Gastrocnemius medialis (tissue), 4 donors: ENCODE results near the gene RXFP4. TPM values are rescaled to one million over a fixed set of nuclear protein-coding genes. Genes with fewer than 3 reads are reported as not detected.

Experiments
- ATAC-seq, 2 donors: fragments of 150-250 bp; one replicate each; pipeline ENCODE4 v1.9.1; 2016
- DNase-seq, 2 donors: peaks; one replicate each; pipeline ENCODE4 v3.0.0-alpha.2; 2019
- H3K27ac ChIP-seq, 4 donors: fragments of 200-600 bp; sonication (generic); 1 replicate in 1 of 4; 2 replicates in 3 of 4; pipeline ENCODE4 v1.5.1; 2016 to 2018; ENCODE audit warnings: mild to moderate bottlenecking in 2 of 4, moderate library complexity in 1 of 4
- H3K27me3 ChIP-seq, 3 donors: fragments of 200-600 bp; sonication (generic) in 2 of 3; 1 replicate in 1 of 3; 2 replicates in 2 of 3; pipeline versions ENCODE4 v1.5.1 to v1.6.0; 2016 to 2019; ENCODE audit warnings: mild to moderate bottlenecking in 1 of 3, moderate library complexity in 1 of 3
- H3K36me3 ChIP-seq, 2 donors: fragments of 200-600 bp; sonication (generic) in 1 of 2; one replicate each; pipeline ENCODE4 v1.5.1; 2017 to 2018
- H3K4me1 ChIP-seq, 2 donors: fragments of 200-600 bp; sonication (generic) in 1 of 2; one replicate each; pipeline ENCODE4 v1.5.1; 2016 to 2017; ENCODE audit warnings: mild to moderate bottlenecking in 2 of 2
- H3K4me3 ChIP-seq, 4 donors: fragments of 200-600 bp; sonication (generic) in 3 of 4; 1 replicate in 1 of 4; 2 replicates in 3 of 4; pipeline ENCODE4 v1.5.1; 2016 to 2019; ENCODE audit warnings: mild to moderate bottlenecking in 2 of 4
- H3K9me3 ChIP-seq, 3 donors: fragments of 200-600 bp; sonication (generic) in 2 of 3; 1 replicate in 1 of 3; 2 replicates in 2 of 3; pipeline ENCODE4 v1.5.1; 2016 to 2019
- POLR2A ChIP-seq, 2 donors: fragments of 450-650 bp; IDR thresholded peaks; one replicate each; pipeline ENCODE4 v1.6.1; 2017; ENCODE audit warnings: antibody characterized with exemption in 2 of 2, mild to moderate bottlenecking in 2 of 2, moderate library complexity in 2 of 2
- in situ Hi-C, 4 donors: fragments of 200-750 bp; cut with MboI; loops; one replicate each; pipeline versions ENCODE4 v1.15.0 to v1.8.0; 2017; ENCODE audit warnings: low sequenced_read_pairs in 4 of 4
- intact Hi-C: fragments of 100-400 bp; cut with DNase I; formaldehyde crosslinking; loops from one replicate; pipeline ENCODE4 v1.15.1; 2023; ENCODE audit warnings: low total_unique reads
- total RNA-seq, 4 donors: library from RNA; depleted of rRNA; stranded (reverse); fragments of >200 nt; gene quantifications; one replicate each; pipeline versions ENCODE4 v1.1.0 to v1.2.3, GENCODE V29; 2016
- TF ChIP-seq, protein P1 (sequence below), 5 experiments: fragments of 450-650 bp in 3 of 5; fragments of 200-600 bp in 2 of 5; sonication (generic) in 2 of 5; IDR thresholded peaks in 4 of 5; conservative IDR thresholded peaks in 1 of 5; 1 replicate in 4 of 5; 2 replicates in 1 of 5; pipeline ENCODE4 v1.5.1; 2016 to 2019; ENCODE audit warnings: antibody characterized with exemption in 5 of 5, mild to moderate bottlenecking in 3 of 5, moderate library complexity in 3 of 5

The RXFP4 gene
- total RNA-seq, 4 donors from 2014 or later: not detected

DNA sequence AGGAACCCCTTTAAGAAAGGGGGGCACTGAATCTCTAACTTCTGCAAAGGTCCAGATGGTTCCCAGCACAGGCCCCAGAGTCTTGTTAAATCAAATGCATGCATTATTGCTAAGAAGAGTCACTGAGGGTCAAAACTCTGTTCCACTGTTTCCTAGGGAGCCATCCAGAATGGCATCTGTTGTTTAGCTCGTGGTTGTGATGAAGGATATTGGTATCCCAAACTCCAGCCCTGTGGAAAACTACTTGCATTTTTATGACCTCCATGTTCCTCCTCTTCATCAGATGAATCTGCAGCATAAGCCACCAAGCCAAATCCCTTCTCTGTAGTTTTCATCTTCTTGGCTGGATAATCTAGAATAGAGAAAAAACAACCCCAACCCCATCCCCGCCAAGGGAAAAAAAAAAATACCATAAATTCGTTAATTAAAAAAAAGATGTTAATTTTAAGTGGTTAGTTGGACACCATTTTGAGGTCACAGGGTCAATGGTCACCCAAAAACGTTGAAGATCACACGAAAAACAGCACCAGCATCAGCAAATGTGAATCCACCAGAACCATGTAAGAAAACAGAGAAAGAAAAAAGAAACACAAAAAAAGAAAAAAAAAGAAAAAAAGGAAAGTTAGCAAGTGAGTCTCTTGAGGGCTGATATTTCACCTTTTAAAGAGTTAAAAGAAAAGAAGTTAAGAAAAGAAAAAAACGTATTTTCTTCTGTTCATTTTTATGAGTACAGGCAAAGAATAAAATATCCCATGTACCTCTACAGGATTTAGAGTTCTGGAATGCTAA lies 27.3 kb upstream of the RXFP4 start:
- no peak overlapping the region for H3K4me3 ChIP-seq
- no peaks in the 10 kb centered on the region for H3K9me3 ChIP-seq
- peaks cover 8 to 16% of the 10 kb centered on the region in 2 donors for H3K4me1 ChIP-seq
- H3K27me3 ChIP-seq: no peaks in the 10 kb centered on the region
- no peak overlapping the region for H3K27ac ChIP-seq
- TF ChIP-seq POLR2A (IDR thresholded peaks at IDR 0.05): no peak
- TF ChIP-seq, protein P1, sequence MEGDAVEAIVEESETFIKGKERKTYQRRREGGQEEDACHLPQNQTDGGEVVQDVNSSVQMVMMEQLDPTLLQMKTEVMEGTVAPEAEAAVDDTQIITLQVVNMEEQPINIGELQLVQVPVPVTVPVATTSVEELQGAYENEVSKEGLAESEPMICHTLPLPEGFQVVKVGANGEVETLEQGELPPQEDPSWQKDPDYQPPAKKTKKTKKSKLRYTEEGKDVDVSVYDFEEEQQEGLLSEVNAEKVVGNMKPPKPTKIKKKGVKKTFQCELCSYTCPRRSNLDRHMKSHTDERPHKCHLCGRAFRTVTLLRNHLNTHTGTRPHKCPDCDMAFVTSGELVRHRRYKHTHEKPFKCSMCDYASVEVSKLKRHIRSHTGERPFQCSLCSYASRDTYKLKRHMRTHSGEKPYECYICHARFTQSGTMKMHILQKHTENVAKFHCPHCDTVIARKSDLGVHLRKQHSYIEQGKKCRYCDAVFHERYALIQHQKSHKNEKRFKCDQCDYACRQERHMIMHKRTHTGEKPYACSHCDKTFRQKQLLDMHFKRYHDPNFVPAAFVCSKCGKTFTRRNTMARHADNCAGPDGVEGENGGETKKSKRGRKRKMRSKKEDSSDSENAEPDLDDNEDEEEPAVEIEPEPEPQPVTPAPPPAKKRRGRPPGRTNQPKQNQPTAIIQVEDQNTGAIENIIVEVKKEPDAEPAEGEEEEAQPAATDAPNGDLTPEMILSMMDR (IDR thresholded peaks at IDR 0.05 in 4 of 5, conservative IDR thresholded peaks at IDR 0.05 in 1 of 5): no peak
- ATAC-seq (no peak), DNase-seq (no peak)
- intact Hi-C loops: no loop called here
- H3K36me3 ChIP-seq: peaks cover 3 to 73% of the 10 kb centered on the region in 2 donors
- in situ Hi-C loops: no loop called here

DNA sequence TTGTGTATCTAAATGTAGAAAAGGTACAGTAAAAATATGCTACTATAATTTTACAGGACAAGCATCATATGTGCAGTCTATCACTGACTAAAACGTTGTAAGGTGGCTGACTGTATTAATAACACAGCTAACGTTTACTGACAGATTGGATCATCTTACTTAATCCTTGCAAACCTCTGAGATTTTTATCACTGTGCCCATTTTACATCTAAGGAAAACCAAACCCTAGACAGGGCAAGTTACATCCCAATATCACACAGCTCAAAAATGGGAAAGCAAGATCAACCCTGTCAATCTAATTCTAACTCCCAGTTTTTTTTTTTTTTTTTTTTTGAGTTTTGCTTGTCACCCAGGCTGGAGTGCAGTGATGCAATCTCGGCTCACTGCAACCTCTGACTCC lies 22.8 kb upstream of the RXFP4 start:
- Histone ChIP-seq H3K9me3 (no peaks in the 10 kb centered on the region), H3K36me3 (peaks cover 11 to 98% of the 10 kb centered on the region in 2 donors), H3K4me3 (no peak overlapping the region), H3K27ac (no peak overlapping the region), H3K27me3 (no peaks in the 10 kb centered on the region), H3K4me1 (no peaks in the 10 kb centered on the region)
- no peak for ATAC-seq
- TF ChIP-seq POLR2A (IDR thresholded peaks at IDR 0.05): no peak
- TF ChIP-seq, protein P1 (IDR thresholded peaks at IDR 0.05 in 4 of 5, conservative IDR thresholded peaks at IDR 0.05 in 1 of 5): no peak
- in situ Hi-C loops (no loop called here), intact Hi-C loops (no loop called here)
- DNase-seq: no peak

GRCh38 chr1:155919801-155920200 lies 21.6 kb upstream of the RXFP4 start:
- H3K27ac ChIP-seq: no peak overlapping the region
- no peaks in the 10 kb centered on the region for H3K27me3 ChIP-seq
- no peaks in the 10 kb centered on the region for H3K9me3 ChIP-seq
- TF ChIP-seq, protein P1 (IDR thresholded peaks at IDR 0.05 in 4 of 5, conservative IDR thresholded peaks at IDR 0.05 in 1 of 5): no peak
- TF ChIP-seq POLR2A (IDR thresholded peaks at IDR 0.05): no peak
- H3K4me1 ChIP-seq: no peaks in the 10 kb centered on the region
- intact Hi-C loops: no loop called here
- in situ Hi-C loops: no loop called here
- no peak for DNase-seq
- ATAC-seq: no peak
- no peak overlapping the region for H3K4me3 ChIP-seq
- H3K36me3 ChIP-seq: peaks cover 11 to 98% of the 10 kb centered on the region in 2 donors

DNA sequence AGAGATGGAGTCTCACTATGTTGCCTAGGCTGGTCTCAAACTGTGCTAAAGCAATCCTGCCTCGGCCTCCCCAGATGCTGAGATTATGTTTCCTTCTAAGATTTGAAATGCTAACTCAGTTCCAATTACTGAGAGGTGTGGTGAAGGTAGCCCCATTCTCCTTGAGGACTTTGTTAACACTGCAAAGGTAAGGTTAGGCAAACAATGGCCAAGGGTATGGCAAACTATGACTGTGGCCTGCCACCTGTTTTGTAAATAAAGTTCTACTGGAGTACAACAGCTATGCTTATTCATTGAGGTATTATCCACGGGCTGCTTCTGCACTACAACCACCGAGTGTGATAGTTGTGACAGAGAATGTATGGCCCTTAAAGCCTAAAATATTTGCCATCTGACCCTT lies 20.7 kb upstream of the RXFP4 start:
- Histone ChIP-seq H3K27me3 (no peaks in the 10 kb centered on the region), H3K4me1 (no peaks in the 10 kb centered on the region), H3K36me3 (peaks cover 11 to 100% of the 10 kb centered on the region in 2 donors), H3K9me3 (no peaks in the 10 kb centered on the region), H3K4me3 (no peak overlapping the region), H3K27ac (no peak overlapping the region)
- ATAC-seq: no peak
- no peak for DNase-seq
- in situ Hi-C loops: no loop called here
- no peak for TF ChIP-seq POLR2A (IDR thresholded peaks at IDR 0.05)
- TF ChIP-seq, protein P1 (IDR thresholded peaks at IDR 0.05 in 4 of 5, conservative IDR thresholded peaks at IDR 0.05 in 1 of 5): no peak
- intact Hi-C loops: no loop called here
